ENCODE results near the gene PLAAT4.

GRCh38 chr11:63532799-63533475 is 3.7 kb upstream of the PLAAT4 start:
- TF ChIP-seq CTCF (conservative IDR thresholded peaks at IDR 0.05; ENCODE audit: low read depth in 2 of 2) (no peak), POLR2AphosphoS5 (IDR thresholded peaks at IDR 0.05; ENCODE audit: low read depth) (no peak), JUNB (IDR thresholded peaks at IDR 0.05; ENCODE audit: unreplicated experiment) (no peak), EZH2 (IDR thresholded peaks at IDR 0.05; ENCODE audit: low read depth, unreplicated experiment) (no peak), CREB1 (CRISPR knock-in tag; IDR thresholded peaks at IDR 0.05; ENCODE audit: low read depth) (no peak), ZNF114 (CRISPR knock-in tag; IDR thresholded peaks at IDR 0.05) (no peak)
